Spleen (tissue), 11 donors: ENCODE results near the gene LRRC7. TPM values are rescaled to one million over a fixed set of nuclear protein-coding genes. Genes with fewer than 3 reads are reported as not detected.

ENCODE experiments used
- DNase-seq: peaks from one replicate; pipeline ENCODE4 v3.0.0-alpha.2; 2020
- H3K27ac ChIP-seq, 8 donors: fragments of 200-600 bp; sonication (generic) in 7 of 8; 1 replicate in 4 of 8; 2 replicates in 4 of 8; pipeline versions ENCODE4 v1.5.0 to v1.8.0; 2016 to 2021; ENCODE audit warnings: inconsistent platforms in 4 of 8, mild to moderate bottlenecking in 4 of 8, moderate library complexity in 1 of 8
- H3K27me3 ChIP-seq, 7 donors: fragments of 200-600 bp; sonication (generic) in 6 of 7; replicated peaks in 1 of 7; 1 replicate in 4 of 7; 2 replicates in 3 of 7; pipeline versions ENCODE4 v1.5.0 to v1.8.0; 2016 to 2021; ENCODE audit warnings: inconsistent platforms in 3 of 7, mild to moderate bottlenecking in 1 of 7
- H3K36me3 ChIP-seq, 6 donors: fragments of 200-600 bp; sonication (generic) in 5 of 6; 1 replicate in 4 of 6; 2 replicates in 2 of 6; pipeline versions ENCODE4 v1.5.0 to v1.8.0; 2016 to 2021; ENCODE audit warnings: inconsistent platforms in 2 of 6
- H3K4me1 ChIP-seq, 6 donors: fragments of 200-600 bp; sonication (generic) in 5 of 6; 1 replicate in 3 of 6; 2 replicates in 3 of 6; pipeline versions ENCODE4 v1.5.0 to v1.8.0; 2016 to 2021; ENCODE audit warnings: inconsistent platforms in 3 of 6
- H3K4me3 ChIP-seq, 8 donors: fragments of 200-600 bp; sonication (generic) in 7 of 8; 1 replicate in 4 of 8; 2 replicates in 4 of 8; pipeline versions ENCODE4 v1.5.0 to v1.8.0; 2016 to 2021; ENCODE audit warnings: inconsistent platforms in 4 of 8, mild to moderate bottlenecking in 4 of 8, moderate library complexity in 2 of 8
- H3K9me3 ChIP-seq, 8 donors: fragments of 200-600 bp; sonication (generic) in 7 of 8; 1 replicate in 4 of 8; 2 replicates in 4 of 8; pipeline versions ENCODE4 v1.5.0 to v1.8.0; 2016 to 2021; ENCODE audit warnings: inconsistent platforms in 4 of 8
- CTCF ChIP-seq, 11 experiments: fragments of 200-600 bp in 7 of 11; fragments of 450-650 bp in 4 of 11; sonication (generic) in 4 of 11; IDR thresholded peaks in 8 of 11; conservative IDR thresholded peaks in 3 of 11; 1 replicate in 7 of 11; 2 replicates in 4 of 11; pipeline versions ENCODE4 v1.4.0 to v1.8.0; 2016 to 2021; ENCODE audit warnings: antibody characterized with exemption in 11 of 11, inconsistent platforms in 4 of 11, mild to moderate bottlenecking in 1 of 11
- POLR2A ChIP-seq, 3 donors: fragments of 450-650 bp; IDR thresholded peaks; one replicate each; pipeline ENCODE4 v1.5.1; 2017; ENCODE audit warnings: antibody characterized with exemption in 3 of 3, mild to moderate bottlenecking in 1 of 3
- POLR2AphosphoS5 ChIP-seq, 3 donors: sonication (generic); formaldehyde crosslinking; IDR thresholded peaks; one replicate each; pipeline ENCODE4 v1.5.1; 2017; ENCODE audit warnings: antibody characterized with exemption in 3 of 3
- WGBS, 5 donors: extraction: QIAGEN DNeasy Blood & Tissue Kit in 3 of 5; methylation state at CpG; one replicate each; pipeline versions ENCODE4 v1.1.5 to v1.1.7; 2013 to 2018; 5-methylcytosine and 5-hydroxymethylcytosine counted together
- intact Hi-C: fragments of 100-400 bp; cut with DNase I; formaldehyde crosslinking; loops from one replicate; pipeline ENCODE4 v1.15.0; 2023; ENCODE audit warnings: low total_unique reads
- polyA plus RNA-seq, 3 donors: library from polyadenylated mRNA; stranded (reverse); fragments of 200-250 nt; gene quantifications; one replicate each; pipeline ENCODE4 v1.2.1, GENCODE V29; 2013
- total RNA-seq, 7 donors: library from RNA; depleted of rRNA in 3 of 7; stranded (reverse); fragments of >200 nt in 3 of 7; fragmentation: NEBNext Ultra II Directional in 4 of 7; extraction: Animal tissue kit (Norgen Biotek cat#: 25700) in 4 of 7; gene quantifications; one replicate each; pipeline versions ENCODE4 v1.1.0 to v1.2.1, GENCODE V29; 2016 to 2021
- donor health status: healthy with polysubstance abuse.
- donor health status: DM: no; HTN: no; CAD: no; lungs with moderate emphysema.
- donor health status: DM: no; HTN: no; CAD: no.
- donor health status: Bipolar disorder and iron deficiency.
- donor health status: healthy.
- donor health status: DM: no; HTN: no; CAD: no.
- donor health status: DM: yes; HTN: yes; CAD: no.

Gene LRRC7
- total and polyA plus RNA-seq, 10 donors: 0.02 to 0.63 (median 0.13) TPM; not detected in 4

DNA sequence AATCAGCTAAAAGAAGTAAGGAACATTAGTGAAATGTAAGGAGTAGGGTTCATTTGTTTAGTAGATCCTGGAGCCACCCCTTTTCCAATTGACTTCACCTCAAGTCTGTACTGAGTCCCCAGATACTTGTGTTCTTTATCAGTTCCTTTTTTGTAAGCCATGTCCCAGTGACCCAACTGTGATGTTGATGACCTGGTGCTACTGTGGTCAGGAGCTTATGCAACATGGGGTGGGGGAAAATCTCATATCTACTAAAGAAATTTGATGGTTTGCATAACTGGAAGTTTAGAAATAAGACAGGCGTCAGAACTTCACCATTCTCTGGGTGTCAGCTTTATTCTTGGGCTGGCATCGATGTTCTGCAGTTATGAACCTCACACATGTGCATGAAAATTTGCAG lies 120.5 kb downstream of the LRRC7 start:
- Histone ChIP-seq H3K27ac (peak overlapping the region in 3 of 8 donors; percentile 32 to 48 (median 40)), H3K36me3 (no peaks in the 10 kb centered on the region), H3K27me3 (no peaks in the 10 kb centered on the region), H3K4me1 (no peaks in the 10 kb centered on the region), H3K9me3 (peaks cover 0 to 15% (median 0%) of the 10 kb centered on the region in 8 donors), H3K4me3 (no peak overlapping the region)
- DNase-seq: no peak
- WGBS, 5 donors: 41 to 84% (median 54%) methylated on average over 2 of the region's 2 CpGs
- no peak for TF ChIP-seq POLR2AphosphoS5 (IDR thresholded peaks at IDR 0.05)
- TF ChIP-seq POLR2A (IDR thresholded peaks at IDR 0.05): no peak
- TF ChIP-seq CTCF (IDR thresholded peaks at IDR 0.05 in 8 of 11, conservative IDR thresholded peaks at IDR 0.05 in 3 of 11): no peak
- intact Hi-C loops: no loop called here

DNA sequence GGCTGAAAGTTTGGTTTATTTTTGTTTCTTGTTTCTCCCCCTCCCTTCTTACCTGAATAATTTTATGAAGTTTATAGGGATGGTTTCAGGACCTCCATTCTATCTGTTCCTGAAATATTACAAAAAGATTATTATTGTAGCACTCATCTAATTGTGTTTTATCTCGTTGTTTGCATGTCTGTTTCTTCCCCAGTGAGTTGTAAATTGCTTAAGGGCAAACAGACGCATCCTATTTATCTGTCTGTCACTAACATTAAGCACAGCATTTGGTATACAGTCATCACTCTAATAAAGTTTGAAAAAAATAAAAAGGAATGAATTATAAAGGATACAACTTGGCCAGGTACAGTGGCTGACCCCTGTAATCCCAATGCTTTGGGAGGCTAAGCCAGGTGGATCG lies 123.5 kb downstream of the LRRC7 start:
- no peak overlapping the region for H3K27ac ChIP-seq
- intact Hi-C loops: no loop called here
- H3K4me3 ChIP-seq: no peak overlapping the region
- no peak for DNase-seq
- 36 to 80% (median 58%) methylated on average over 3 of the region's 3 CpGs for WGBS, 5 donors
- TF ChIP-seq POLR2A (IDR thresholded peaks at IDR 0.05) (no peak), CTCF (IDR thresholded peaks at IDR 0.05 in 8 of 11, conservative IDR thresholded peaks at IDR 0.05 in 3 of 11) (no peak), POLR2AphosphoS5 (IDR thresholded peaks at IDR 0.05) (no peak)
- H3K36me3 ChIP-seq: no peaks in the 10 kb centered on the region
- no peaks in the 10 kb centered on the region for H3K4me1 ChIP-seq
- peaks cover 0 to 21% (median 9%) of the 10 kb centered on the region in 8 donors for H3K9me3 ChIP-seq
- no peaks in the 10 kb centered on the region for H3K27me3 ChIP-seq

- Histone ChIP-seq H3K9me3 (peaks cover 0 to 15% (median 9%) of the 10 kb centered on the region in 8 donors), H3K4me3 (no peak overlapping the region), H3K27me3 (no peaks in the 10 kb centered on the region), H3K4me1 (no peaks in the 10 kb centered on the region), H3K27ac (no peak overlapping the region), H3K36me3 (no peaks in the 10 kb centered on the region)
- intact Hi-C loops: no loop called here
- TF ChIP-seq CTCF (IDR thresholded peaks at IDR 0.05 in 8 of 11, conservative IDR thresholded peaks at IDR 0.05 in 3 of 11): no peak
- no peak for TF ChIP-seq POLR2AphosphoS5 (IDR thresholded peaks at IDR 0.05)
- no peak for TF ChIP-seq POLR2A (IDR thresholded peaks at IDR 0.05)
- no peak for DNase-seq
Observed at GRCh38 chr1:69693921-69694675, 126.4 kb downstream of the LRRC7 start.

DNA sequence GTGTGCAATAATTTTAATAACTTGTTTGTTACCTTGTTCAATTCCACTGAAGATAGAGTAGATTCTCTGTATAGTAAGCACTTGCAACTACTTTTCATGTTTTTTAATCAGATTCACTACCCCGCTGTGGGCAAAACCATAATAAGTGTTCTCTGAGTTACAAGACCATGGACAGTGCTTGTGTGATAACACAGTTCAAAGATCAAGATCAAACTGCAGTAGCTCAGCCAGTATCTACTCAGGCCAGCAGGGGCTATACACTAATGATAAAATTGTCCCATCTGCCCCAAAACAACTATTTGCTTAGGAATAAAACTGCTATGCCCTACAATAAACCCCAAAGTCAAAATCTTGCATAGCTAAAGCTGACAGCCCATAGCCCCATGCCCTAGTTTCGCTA lies 129.6 kb downstream of the LRRC7 start:
- no peak for DNase-seq
- intact Hi-C loops: no loop called here
- Histone ChIP-seq H3K9me3 (peaks cover 0 to 20% (median 9%) of the 10 kb centered on the region in 8 donors), H3K36me3 (no peaks in the 10 kb centered on the region), H3K27me3 (no peaks in the 10 kb centered on the region), H3K4me3 (no peak overlapping the region), H3K4me1 (no peaks in the 10 kb centered on the region), H3K27ac (no peak overlapping the region)
- TF ChIP-seq POLR2A (IDR thresholded peaks at IDR 0.05) (no peak), POLR2AphosphoS5 (IDR thresholded peaks at IDR 0.05) (no peak), CTCF (IDR thresholded peaks at IDR 0.05 in 8 of 11, conservative IDR thresholded peaks at IDR 0.05 in 3 of 11) (no peak)
- WGBS, 5 donors: 82 to 93% (median 86%) methylated on average over 2 of the region's 2 CpGs
